GDM1 (cell line): ENCODE measurements around the gene TBK1.
"Not testable (repeated sequence)": the region's sequence is repeated elsewhere in the genome, so short reads cannot be mapped to it uniquely, and the experiment has no call there.

Experiments used
- DNase-seq: peaks from one replicate; lab custom pipeline; 2025; lab: John Stamatoyannopoulos, UW

The TBK1 gene

GRCh38 chr12:64497484-64497883 lies 45.6 kb downstream of the TBK1 start:
- DNase-seq: no peak

- no peak for DNase-seq
These were observed 46.0 kb downstream of the TBK1 start for GRCh38 chr12:64497903-64498302.

- no peak for DNase-seq
These were observed 48.5 kb downstream of the TBK1 start for GRCh38 chr12:64500394-64500793.

- no peak for DNase-seq
These were observed 49.6 kb downstream of the TBK1 start for GRCh38 chr12:64501486-64501885.

GRCh38 chr12:64506955-64507354 lies 55.0 kb downstream of the TBK1 start:
- no peak for DNase-seq

- no peak for DNase-seq
These were observed 58.7 kb downstream of the TBK1 start for GRCh38 chr12:64510667-64511066.

GRCh38 chr12:64518396-64518795 lies 66.5 kb downstream of the TBK1 start:
- no peak for DNase-seq

- no peak for DNase-seq
These were observed 69.9 kb downstream of the TBK1 start for GRCh38 chr12:64521833-64522232.

GRCh38 chr12:64522316-64522715 lies 70.4 kb downstream of the TBK1 start:
- DNase-seq: peak; percentile 46

GRCh38 chr12:64522807-64523206 lies 70.9 kb downstream of the TBK1 start:
- no peak for DNase-seq

GRCh38 chr12:64523565-64524444 lies 71.9 kb downstream of the TBK1 start:
- not testable (repeated sequence) for DNase-seq

GRCh38 chr12:64525461-64526160 lies 73.7 kb downstream of the TBK1 start:
- DNase-seq: no peak

GRCh38 chr12:64526859-64527258 lies 74.9 kb downstream of the TBK1 start:
- DNase-seq: no peak

- no peak for DNase-seq
These were observed 76.7 kb downstream of the TBK1 start for GRCh38 chr12:64528616-64529015.

- DNase-seq: no peak
These were observed 78.6 kb downstream of the TBK1 start for GRCh38 chr12:64530566-64530965.

- DNase-seq: no peak
These were observed 79.9 kb downstream of the TBK1 start for GRCh38 chr12:64531665-64532334.

- DNase-seq: no peak
These were observed 80.9 kb downstream of the TBK1 start for GRCh38 chr12:64532734-64533351.

GRCh38 chr12:64534672-64535199 lies 82.8 kb downstream of the TBK1 start:
- DNase-seq: no peak

GRCh38 chr12:64538121-64538520 lies 86.2 kb downstream of the TBK1 start:
- no peak for DNase-seq

GRCh38 chr12:64542409-64543047 lies 90.6 kb downstream of the TBK1 start:
- not testable (repeated sequence) for DNase-seq

- DNase-seq: no peak
These were observed 92.6 kb downstream of the TBK1 start for GRCh38 chr12:64544371-64545080.
